ENCODE results near the gene SAC3D1. TPM values are rescaled to one million over a fixed set of nuclear protein-coding genes. Genes with fewer than 3 reads are reported as not detected.

SAC3D1 gene
- polyA plus RNA-seq, 3 donors: 4.4 to 14.1 (median 6.7) TPM

DNA sequence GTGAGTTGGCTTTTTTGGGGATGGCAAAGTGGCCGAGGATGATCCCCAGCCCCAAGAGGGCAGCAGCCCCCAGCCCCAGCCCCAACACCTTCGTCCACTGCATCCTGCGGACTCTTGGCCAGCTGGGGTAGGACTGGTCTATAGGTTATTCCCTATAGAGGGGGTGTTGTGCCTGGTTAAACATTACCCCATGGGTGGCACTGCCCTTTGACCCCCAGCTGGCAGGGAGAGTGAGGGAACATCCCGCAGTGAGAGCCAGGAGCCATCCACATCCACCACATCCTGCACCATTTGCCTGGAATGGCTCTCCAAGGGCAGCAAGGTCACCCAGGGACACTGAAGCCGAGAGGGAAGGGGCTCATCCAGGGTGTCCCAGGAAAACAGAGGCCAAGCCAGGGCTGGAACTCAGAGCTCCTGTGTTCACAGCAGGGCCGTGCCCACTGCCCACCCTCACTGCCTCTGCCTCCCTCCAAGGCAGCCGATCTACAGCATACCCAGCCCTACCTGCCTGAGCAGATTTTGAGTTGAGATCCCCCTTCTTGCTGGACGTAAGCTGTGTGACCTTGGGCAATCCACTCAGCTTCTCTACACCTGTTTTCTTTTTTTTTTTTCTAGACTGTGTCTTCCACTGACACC lies 17.5 kb downstream of the SAC3D1 start, which contains the start of gene NAALADL1:
TSS of gene NAALADL1 (minus strand) at position 135 of the 636 bp plus-strand sequence. CDS start at position 103, 32 bp downstream.
- WGBS (ENCODE audit: insufficient coverage): 92% methylated on average over 5 of the region's 8 CpGs
- DNase-seq: no peak
- intact Hi-C loops (cut with micrococcal nuclease): no loop called here
- no peaks in the 10 kb centered on the region for H3K79me2 ChIP-seq (ENCODE audit: insufficient read depth, low read length)
- peaks cover 41% of the 10 kb centered on the region for H3K4me1 Mint-ChIP-seq
- no peaks in the 10 kb centered on the region for H4K20me1 ChIP-seq (ENCODE audit: insufficient read depth, low read length)
- peaks cover 10 to 18% (median 12%) of the 10 kb centered on the region in 3 donors for H3K27me3 Mint-ChIP-seq (ENCODE audit: low read depth in 3 of 3)
- H3K4me1 ChIP-seq (ENCODE audit: control insufficient read depth in 1 of 2, insufficient read depth in 2 of 2, low read length in 2 of 2): peaks cover 9 to 14% of the 10 kb centered on the region in 2 donors
- no peak within 1 kb of the TSS for H2AFZ ChIP-seq (ENCODE audit: insufficient read depth, low read depth, low read length, poor library complexity, severe bottlenecking)
- H3K36me3 Mint-ChIP-seq: no peaks in the 10 kb centered on the region
- no peak within 1 kb of the TSS for H3K27ac Mint-ChIP-seq
- H3K4me2 ChIP-seq (replicated peaks; ENCODE audit: extremely low read depth, low read length, poor library complexity, severe bottlenecking): no peak within 1 kb of the TSS
- H3K27me3 ChIP-seq (ENCODE audit: control insufficient read depth in 2 of 2, insufficient read depth in 2 of 2, low read length in 2 of 2): no peaks in the 10 kb centered on the region
- H3K4me3 ChIP-seq (replicated peaks in 1 of 3; ENCODE audit: low read depth in 2 of 3, low read length in 3 of 3): no peak within 1 kb of the TSS
- H3K9ac ChIP-seq (ENCODE audit: insufficient read depth, low read length, poor library complexity, severe bottlenecking): no peak within 1 kb of the TSS
- H3K9me3 Mint-ChIP-seq: peaks cover 0 to 5% (median 1%) of the 10 kb centered on the region in 7 donors
- no peak within 1 kb of the TSS for H3K27ac ChIP-seq (ENCODE audit: low read depth in 1 of 2, low read length in 2 of 2)
- no peaks in the 10 kb centered on the region for H3K36me3 ChIP-seq (replicated peaks in 1 of 2; ENCODE audit: control insufficient read depth in 1 of 2, insufficient read depth in 2 of 2, low read length in 2 of 2)
- TF ChIP-seq, protein P1, sequence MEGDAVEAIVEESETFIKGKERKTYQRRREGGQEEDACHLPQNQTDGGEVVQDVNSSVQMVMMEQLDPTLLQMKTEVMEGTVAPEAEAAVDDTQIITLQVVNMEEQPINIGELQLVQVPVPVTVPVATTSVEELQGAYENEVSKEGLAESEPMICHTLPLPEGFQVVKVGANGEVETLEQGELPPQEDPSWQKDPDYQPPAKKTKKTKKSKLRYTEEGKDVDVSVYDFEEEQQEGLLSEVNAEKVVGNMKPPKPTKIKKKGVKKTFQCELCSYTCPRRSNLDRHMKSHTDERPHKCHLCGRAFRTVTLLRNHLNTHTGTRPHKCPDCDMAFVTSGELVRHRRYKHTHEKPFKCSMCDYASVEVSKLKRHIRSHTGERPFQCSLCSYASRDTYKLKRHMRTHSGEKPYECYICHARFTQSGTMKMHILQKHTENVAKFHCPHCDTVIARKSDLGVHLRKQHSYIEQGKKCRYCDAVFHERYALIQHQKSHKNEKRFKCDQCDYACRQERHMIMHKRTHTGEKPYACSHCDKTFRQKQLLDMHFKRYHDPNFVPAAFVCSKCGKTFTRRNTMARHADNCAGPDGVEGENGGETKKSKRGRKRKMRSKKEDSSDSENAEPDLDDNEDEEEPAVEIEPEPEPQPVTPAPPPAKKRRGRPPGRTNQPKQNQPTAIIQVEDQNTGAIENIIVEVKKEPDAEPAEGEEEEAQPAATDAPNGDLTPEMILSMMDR (IDR thresholded peaks at IDR 0.05): no peak
- H3K4me3 Mint-ChIP-seq: no peak within 1 kb of the TSS
- no peaks in the 10 kb centered on the region for H3K9me3 ChIP-seq (replicated peaks in 1 of 2; ENCODE audit: control insufficient read depth in 1 of 2, insufficient read depth in 1 of 2, low read length in 2 of 2)

GRCh38 chr11:65059523-65059922 lies 18.5 kb downstream of the SAC3D1 start:
- no peak overlapping the region for H3K4me2 ChIP-seq (replicated peaks; ENCODE audit: extremely low read depth, low read length, poor library complexity, severe bottlenecking)
- no peak overlapping the region for H3K27ac ChIP-seq (ENCODE audit: low read depth in 1 of 2, low read length in 2 of 2)
- Mint-ChIP-seq H3K9me3 (peaks cover 0 to 4% (median 1%) of the 10 kb centered on the region in 7 donors), H3K4me3 (peak overlapping the region in 1 of 2 donors; percentile 21), H3K27ac (no peak overlapping the region), H3K27me3 (ENCODE audit: low read depth in 3 of 3) (peaks cover 5 to 17% (median 12%) of the 10 kb centered on the region in 3 donors), H3K4me1 (peaks cover 36% of the 10 kb centered on the region), H3K36me3 (no peaks in the 10 kb centered on the region)
- intact Hi-C loops (cut with micrococcal nuclease): no loop called here
- H3K79me2 ChIP-seq (ENCODE audit: insufficient read depth, low read length): no peaks in the 10 kb centered on the region
- no peaks in the 10 kb centered on the region for H3K27me3 ChIP-seq (ENCODE audit: control insufficient read depth in 2 of 2, insufficient read depth in 2 of 2, low read length in 2 of 2)
- no peak overlapping the region for H3K4me3 ChIP-seq (replicated peaks in 1 of 3; ENCODE audit: low read depth in 2 of 3, low read length in 3 of 3)
- no peak overlapping the region for H3K9ac ChIP-seq (ENCODE audit: insufficient read depth, low read length, poor library complexity, severe bottlenecking)
- DNase-seq: no peak
- H4K20me1 ChIP-seq (ENCODE audit: insufficient read depth, low read length): no peaks in the 10 kb centered on the region
- H3K36me3 ChIP-seq (replicated peaks in 1 of 2; ENCODE audit: control insufficient read depth in 1 of 2, insufficient read depth in 2 of 2, low read length in 2 of 2): no peaks in the 10 kb centered on the region
- no peak overlapping the region for H2AFZ ChIP-seq (ENCODE audit: insufficient read depth, low read depth, low read length, poor library complexity, severe bottlenecking)
- H3K4me1 ChIP-seq (ENCODE audit: control insufficient read depth in 1 of 2, insufficient read depth in 2 of 2, low read length in 2 of 2): peaks cover 5 to 8% of the 10 kb centered on the region in 2 donors
- no peaks in the 10 kb centered on the region for H3K9me3 ChIP-seq (replicated peaks in 1 of 2; ENCODE audit: control insufficient read depth in 1 of 2, insufficient read depth in 1 of 2, low read length in 2 of 2)
- 52% methylated on average over 3 of the region's 3 CpGs for WGBS (ENCODE audit: insufficient coverage)
- TF ChIP-seq, protein P1 (IDR thresholded peaks at IDR 0.05): no peak
